GM12878 (cell line): ENCODE results near the gene DAGLA. TPM values are rescaled to one million over a fixed set of nuclear protein-coding genes. Genes with fewer than 3 reads are reported as not detected.

Experiments used
- ATAC-seq: fragments of 200-7000 bp; cut with Tn5 transposase; 3 replicates; pipeline ENCODE4 v1.9.1; 2020; ENCODE audit warnings: mild to moderate bottlenecking, moderate library complexity
- BruUV-seq: library from RNA; stranded (reverse); fragments of 400-500 nt; replicated peaks from 2 replicates; lab custom pipeline; 2021; lab: Mats Ljungman, UMichigan
- CTCF ChIA-PET: fragments of 300-600 bp; sonication (Branson Sonifier 250); formaldehyde crosslinking; extraction: SDS; loops from one replicate; lab custom pipeline; 2021; ENCODE audit warnings: inconsistent platforms; lab: Yijun Ruan, JAX
- POLR2A ChIA-PET: fragments of 350-600 bp; formaldehyde crosslinking; extraction: SDS; loops from one replicate; lab custom pipeline; 2021; ENCODE audit warnings: inconsistent platforms; lab: Charles Lee
- RAD21 ChIA-PET: fragments of 300-600 bp; sonication (Branson Sonifier 250); formaldehyde crosslinking; loops from one replicate; lab custom pipeline; 2023; ENCODE audit warnings: antibody characterized with exemption; ENCODE audit not compliant: unreplicated experiment; lab: Charles Lee
- SMC1A ChIA-PET: fragments of 300-600 bp; sonication (Branson Sonifier 250); formaldehyde crosslinking; loops from one replicate; lab custom pipeline; 2023; ENCODE audit not compliant: unreplicated experiment, uncharacterized antibody; lab: Charles Lee
- DNase-seq: peaks from one replicate; pipeline ENCODE4 v3.0.0-alpha.2; 2011; ENCODE audit warnings: low read depth, low spot score
- FAIRE-seq: peaks from 3 replicates; lab custom pipeline; 2011; peaks lifted over from hg19 to GRCh38; lab: Jason Lieb, UNC
- H2AFZ ChIP-seq: 2 replicates; pipeline ENCODE4 v1.6.0; 2011; ENCODE audit warnings: low read depth, low read length, control low read depth; ENCODE audit not compliant: control insufficient read depth
- H3K27ac ChIP-seq: 2 replicates; pipeline ENCODE4 v1.5.1; 2011; ENCODE audit warnings: control low read depth; ENCODE audit not compliant: control insufficient read depth, insufficient read depth
- H3K27me3 ChIP-seq, 2 experiments: replicated peaks in 1 of 2; 2 replicates each; pipeline versions ENCODE4 v1.6.0 to v1.6.1; 2011; ENCODE audit warnings: low read length in 1 of 2; ENCODE audit not compliant: control insufficient read depth in 2 of 2, insufficient read depth in 2 of 2
- H3K36me3 ChIP-seq, 2 experiments: 2 replicates each; pipeline ENCODE4 v1.5.1; 2011; ENCODE audit warnings: low read length in 1 of 2; ENCODE audit not compliant: control insufficient read depth in 2 of 2, insufficient read depth in 2 of 2
- H3K4me1 ChIP-seq: 2 replicates; pipeline ENCODE4 v1.6.1; 2011; ENCODE audit warnings: mild to moderate bottlenecking, low read length, moderate library complexity, mixed read lengths; ENCODE audit not compliant: control insufficient read depth, insufficient read depth
- H3K4me2 ChIP-seq: 2 replicates; pipeline ENCODE4 v1.6.0; 2011; ENCODE audit warnings: control low read depth; ENCODE audit not compliant: control insufficient read depth, insufficient read depth
- H3K4me3 ChIP-seq: fragments of 200-600 bp; sonication (generic); 2 replicates; pipeline ENCODE4 v1.5.1; 2016
- H3K79me2 ChIP-seq: 2 replicates; pipeline ENCODE4 v1.6.0; 2011; ENCODE audit warnings: low read length; ENCODE audit not compliant: control insufficient read depth, insufficient read depth
- H3K9ac ChIP-seq: 2 replicates; pipeline ENCODE4 v1.8.0; 2011; ENCODE audit warnings: low read length, control low read depth, mixed read lengths; ENCODE audit not compliant: control insufficient read depth, insufficient read depth
- H3K9me3 ChIP-seq: replicated peaks from 3 replicates; pipeline ENCODE4 v1.5.1; 2011; ENCODE audit warnings: mild to moderate bottlenecking, low read length; ENCODE audit not compliant: control insufficient read depth, insufficient read depth
- H4K20me1 ChIP-seq: 2 replicates; pipeline ENCODE4 v1.6.0; 2011; ENCODE audit not compliant: control insufficient read depth, insufficient read depth
- E2F4 ChIP-seq: IDR thresholded peaks from 2 replicates; pipeline ENCODE4 v1.6.1; 2012; ENCODE audit warnings: low read depth, low read length, improper control_type of control experiment
- E4F1 ChIP-seq: fragments of 450-650 bp; IDR thresholded peaks from 2 replicates; pipeline ENCODE4 v1.6.1; 2018; ENCODE audit warnings: borderline replicate concordance, mild to moderate bottlenecking; ENCODE audit not compliant: partially characterized antibody
- HDAC2 ChIP-seq: fragments of 200-600 bp; sonication (generic); IDR thresholded peaks from 2 replicates; pipeline ENCODE4 v1.6.1; 2017
- PAX5 ChIP-seq: IDR thresholded peaks from 2 replicates; pipeline ENCODE4 v1.6.1; 2011; ENCODE audit warnings: low read depth, low read length, borderline replicate concordance
- POLR2AphosphoS2 ChIP-seq: IDR thresholded peaks from 2 replicates; pipeline ENCODE4 v1.6.1; 2011; ENCODE audit warnings: low read depth, mild to moderate bottlenecking, low read length, improper control_type of control experiment, moderate library complexity
- RBBP5 ChIP-seq: fragments of 200-600 bp; sonication (generic); conservative IDR thresholded peaks from 2 replicates; pipeline ENCODE4 v1.6.1; 2016
- TCF3 ChIP-seq: IDR thresholded peaks from 2 replicates; pipeline ENCODE4 v1.6.1; 2012; ENCODE audit warnings: low read depth, mild to moderate bottlenecking, low read length, borderline replicate concordance; ENCODE audit not compliant: insufficient read depth
- ZBTB4 ChIP-seq: fragments of 450-650 bp; formaldehyde crosslinking; IDR thresholded peaks from 2 replicates; pipeline ENCODE4 v1.4.0; 2022; ENCODE audit warnings: mild to moderate bottlenecking, moderate library complexity
- ZNF622 ChIP-seq: fragments of 450-650 bp; IDR thresholded peaks from 2 replicates; pipeline ENCODE4 v1.6.1; 2017; ENCODE audit warnings: mild to moderate bottlenecking, inconsistent platforms
- WGBS: methylation state at CpG from one replicate; pipeline ENCODE4 v1.1.6; 2016; ENCODE audit warnings: low lambda C conversion rate; ENCODE audit not compliant: insufficient replicate concordance, insufficient coverage; ENCODE audit errors: missing lambda C conversion rate; 5-methylcytosine and 5-hydroxymethylcytosine counted together
- in situ Hi-C: fragments of 300-500 bp; cut with MboI; formaldehyde crosslinking; loops from 9 replicates; pipeline ENCODE4 v1.14.3; 2018; ENCODE audit warnings: mixed read lengths
- intact Hi-C: fragments of 100-400 bp; cut with micrococcal nuclease; formaldehyde crosslinking; loops from one replicate; pipeline ENCODE4 v1.14.2; 2022; ENCODE audit not compliant: unreplicated experiment
- polyA plus RNA-seq, 11 experiments: library from polyadenylated mRNA; depleted of rRNA in 4 of 11; unstranded in 6 of 11; stranded (reverse) in 5 of 11; fragments of >200 nt; fragmentation: Nextera tagmentation in 4 of 11; fragmentation: Illumina TruSeq in 1 of 11; extraction: Ambion mirVana in 4 of 11; extraction: Trizol in 1 of 11; gene quantifications; 1 replicate in 1 of 11; 2 replicates in 10 of 11; pipeline versions ENCODE4 v1.2.1 to v1.2.3, GENCODE V29; 2011 to 2016; ENCODE audit warnings: inconsistent platforms in 2 of 11, missing spikeins in 2 of 11, low read depth in 1 of 11
- total RNA-seq, 4 experiments: library from RNA; depleted of rRNA in 3 of 4; stranded (reverse); fragments of >200 nt in 3 of 4; fragmentation: Illumina TruSeq in 1 of 4; extraction: Trizol in 1 of 4; gene quantifications; 2 replicates each; pipeline versions ENCODE4 v1.2.1 to v1.2.3, GENCODE V29; 2013 to 2021

The DAGLA gene
- total and polyA plus RNA-seq, 10 of the 15 experiments (the other 5 are each of a cell fraction or from before 2014, with no cell fraction given), result 0.05 TPM; not detected in 9

- H4K20me1 ChIP-seq, result no peaks in the 10 kb centered on the region
- no peak for DNase-seq
- FAIRE-seq, result no peak
- H2AFZ ChIP-seq, result no peak overlapping the region
- H3K9ac ChIP-seq, result no peak overlapping the region
- no peak overlapping the region for H3K4me2 ChIP-seq
- no peaks in the 10 kb centered on the region for H3K9me3 ChIP-seq
- peaks cover 0 to 2% of the 10 kb centered on the region in 2 experiments; a peak in 2 of 4 replicates for H3K27me3 ChIP-seq
- no TSS peak for BruUV-seq
- WGBS, result 21% methylated on average over 4 of the region's 5 CpGs
- H3K36me3 ChIP-seq, result no peaks in the 10 kb centered on the region
- H3K27ac ChIP-seq, result no peak overlapping the region
- H3K4me3 ChIP-seq, result no peak overlapping the region
- no peaks in the 10 kb centered on the region for H3K4me1 ChIP-seq
- CTCF ChIA-PET, result interaction anchor here (1.4 to 2.5 kb wide), 3 partner anchors 119 to 157 kb away, joined by 3 to 8 read pairs (median 7); no protein-coding TSS in a partner anchor
- no peak for TF ChIP-seq E2F4
- TF ChIP-seq ZNF622, result no peak
- no peak for TF ChIP-seq PAX5
- no peak for TF ChIP-seq POLR2AphosphoS2
- TF ChIP-seq TCF3, result no peak
- TF ChIP-seq, all 136 proteins: peak for 0
- no peak for ATAC-seq
- in situ Hi-C loops, result loop anchor here (5.0 kb wide), 1 partner anchor 158 kb away; no protein-coding TSS in a partner anchor
- H3K79me2 ChIP-seq, result no peaks in the 10 kb centered on the region
- SMC1A ChIA-PET, result interaction anchor here (1.3 kb wide), 1 partner anchor 37 kb away, joined by 3 read pairs; no protein-coding TSS in a partner anchor
- RAD21 ChIA-PET, result no interaction called here
- intact Hi-C loops, result loop anchor here (10.0 kb wide), 1 partner anchor 101 kb away; no protein-coding TSS in a partner anchor
- POLR2A ChIA-PET, result no interaction called here
These were observed 44.4 kb upstream of the DAGLA start for GRCh38 chr11:61635787-61636186.

GRCh38 chr11:61636676-61637075 is 43.5 kb upstream of the DAGLA start:
- H3K4me3 ChIP-seq, result no peak overlapping the region
- no peaks in the 10 kb centered on the region for H3K36me3 ChIP-seq
- 59% methylated on average over 11 of the region's 11 CpGs for WGBS
- CTCF ChIA-PET, result interaction anchor here (2.1 to 3.8 kb wide), 3 partner anchors 97 to 158 kb away, joined by 7 to 11 read pairs (median 8); no protein-coding TSS in a partner anchor
- RAD21 ChIA-PET, result no interaction called here
- no peak overlapping the region for H3K27ac ChIP-seq
- H3K4me2 ChIP-seq, result no peak overlapping the region
- DNase-seq (no peak), ATAC-seq (no peak), FAIRE-seq (no peak)
- BruUV-seq, result no TSS peak
- H2AFZ ChIP-seq, result no peak overlapping the region
- POLR2A ChIA-PET, result no interaction called here
- peaks cover 0 to 3% of the 10 kb centered on the region in 2 experiments; a peak in 2 of 4 replicates for H3K27me3 ChIP-seq
- in situ Hi-C loops, result loop anchor here (5.0 kb wide), 1 partner anchor 159 kb away; no protein-coding TSS in a partner anchor
- SMC1A ChIA-PET, result no interaction called here
- no peaks in the 10 kb centered on the region for H4K20me1 ChIP-seq
- intact Hi-C loops, result loop anchor here (10.0 kb wide), 1 partner anchor 102 kb away; no protein-coding TSS in a partner anchor
- H3K4me1 ChIP-seq, result no peaks in the 10 kb centered on the region
- no peaks in the 10 kb centered on the region for H3K9me3 ChIP-seq
- H3K79me2 ChIP-seq, result no peaks in the 10 kb centered on the region
- no peak overlapping the region for H3K9ac ChIP-seq
- no peak for TF ChIP-seq HDAC2
- no peak for TF ChIP-seq ZBTB4 (CRISPR knock-in tag)
- TF ChIP-seq RBBP5, result no peak
- no peak for TF ChIP-seq E4F1
